Stimulated activated CD8-positive, alpha-beta memory T cell treated with anti-CD3 and anti-CD28 coated beads, Interleukin-4, amount 100 ng/mL, for 4 hours (primary cell): ENCODE results near the gene CLCN1.

ENCODE experiments used
- DNase-seq, 2 donors: peaks; one replicate each; pipeline ENCODE4 v3.0.0-alpha.2; 2020; ENCODE audit warnings: low read depth in 2 of 2, low spot score in 1 of 2

The CLCN1 gene

GRCh38 chr7:143395187-143396149 is 79.6 kb downstream of the CLCN1 start:
- DNase-seq, result no peak

DNA sequence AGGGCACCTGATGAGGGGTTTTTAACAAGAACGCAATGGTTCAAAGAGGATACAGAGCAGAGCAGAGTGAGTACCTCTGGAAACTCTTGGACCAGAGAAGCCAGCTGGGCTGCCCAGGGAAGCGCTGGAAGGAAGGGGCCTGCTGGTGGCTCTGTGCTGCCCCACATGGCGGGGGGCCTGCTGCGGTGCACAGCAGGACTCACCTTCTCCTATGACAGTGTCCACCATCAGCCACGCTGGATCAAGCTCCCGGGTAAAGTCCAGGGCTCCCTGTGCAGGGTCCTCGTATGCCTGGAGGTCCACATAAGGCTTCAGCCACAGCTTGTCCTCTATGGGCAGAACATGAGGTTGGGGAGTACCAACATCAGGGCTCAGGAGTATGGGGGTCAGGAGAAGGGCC is 80.3 kb downstream of the CLCN1 start:
- DNase-seq, result no peak

- DNase-seq, result no peak
These were observed 81.0 kb downstream of the CLCN1 start for GRCh38 chr7:143396625-143397556.

- DNase-seq, result no peak
These were observed 82.0 kb downstream of the CLCN1 start for GRCh38 chr7:143397710-143398530.

DNA sequence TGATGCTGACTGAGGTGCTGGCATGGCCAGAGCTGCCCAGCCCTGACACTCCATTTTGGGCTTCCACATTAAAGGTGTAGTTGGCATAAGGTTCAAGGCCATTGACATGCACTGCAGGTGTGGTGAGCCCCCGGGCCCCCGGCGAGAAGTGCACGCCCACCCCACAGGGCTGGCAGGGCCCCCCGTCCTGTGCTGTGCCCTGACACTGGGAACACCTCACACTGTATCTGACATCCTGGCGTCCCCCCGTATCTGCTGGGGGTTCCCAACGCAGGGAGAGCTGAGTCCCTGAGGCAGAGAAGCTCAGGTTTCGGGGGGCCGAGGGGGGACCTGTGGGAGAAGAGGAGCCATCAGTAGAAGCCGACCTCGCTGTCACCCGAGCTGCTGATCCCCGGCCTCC is 82.7 kb downstream of the CLCN1 start:
- DNase-seq, result no peak

DNA sequence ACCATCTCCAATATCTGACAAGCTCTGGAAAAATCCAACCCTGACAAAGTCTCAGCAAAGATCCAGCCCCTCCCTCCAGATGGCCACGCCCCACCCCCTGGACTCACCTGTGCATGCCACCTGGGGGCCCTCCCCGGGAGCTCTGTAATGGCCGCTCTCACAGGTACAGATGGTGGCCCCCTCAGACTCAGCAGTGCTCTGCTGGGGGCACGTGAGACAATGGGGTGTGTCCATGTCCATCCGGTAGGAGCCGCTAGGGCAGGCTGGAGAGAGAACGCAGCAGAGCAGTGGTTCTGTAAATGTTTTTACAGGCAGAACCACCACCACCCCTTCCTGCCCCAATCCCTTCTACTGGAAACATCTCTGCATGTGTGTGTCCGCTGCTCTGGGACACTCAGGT is 83.2 kb downstream of the CLCN1 start:
- no peak for DNase-seq

GRCh38 chr7:143399642-143400041 is 83.7 kb downstream of the CLCN1 start:
- no peak for DNase-seq

DNA sequence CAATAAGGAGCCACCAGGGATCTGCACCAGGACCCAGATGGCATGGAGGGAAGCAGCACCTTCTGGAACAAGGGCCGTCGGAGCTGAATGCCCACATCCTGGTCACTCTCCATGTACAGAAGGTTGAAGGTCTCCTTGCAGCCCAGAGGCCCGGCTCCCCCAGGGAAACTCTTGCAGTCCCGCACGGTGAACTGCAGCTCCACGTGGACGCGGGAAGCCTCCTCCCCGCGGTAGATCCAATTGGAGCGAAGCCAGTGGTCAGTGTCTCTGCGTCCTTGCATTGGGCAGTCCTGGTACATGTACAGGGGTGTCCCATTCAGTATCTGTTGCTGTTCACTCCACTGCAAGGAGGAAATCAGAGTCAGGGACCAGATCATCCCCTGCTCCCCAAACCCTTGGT is 85.4 kb downstream of the CLCN1 start:
- no peak for DNase-seq
